ENCODE measurements around the gene ZNF346.

DNA sequence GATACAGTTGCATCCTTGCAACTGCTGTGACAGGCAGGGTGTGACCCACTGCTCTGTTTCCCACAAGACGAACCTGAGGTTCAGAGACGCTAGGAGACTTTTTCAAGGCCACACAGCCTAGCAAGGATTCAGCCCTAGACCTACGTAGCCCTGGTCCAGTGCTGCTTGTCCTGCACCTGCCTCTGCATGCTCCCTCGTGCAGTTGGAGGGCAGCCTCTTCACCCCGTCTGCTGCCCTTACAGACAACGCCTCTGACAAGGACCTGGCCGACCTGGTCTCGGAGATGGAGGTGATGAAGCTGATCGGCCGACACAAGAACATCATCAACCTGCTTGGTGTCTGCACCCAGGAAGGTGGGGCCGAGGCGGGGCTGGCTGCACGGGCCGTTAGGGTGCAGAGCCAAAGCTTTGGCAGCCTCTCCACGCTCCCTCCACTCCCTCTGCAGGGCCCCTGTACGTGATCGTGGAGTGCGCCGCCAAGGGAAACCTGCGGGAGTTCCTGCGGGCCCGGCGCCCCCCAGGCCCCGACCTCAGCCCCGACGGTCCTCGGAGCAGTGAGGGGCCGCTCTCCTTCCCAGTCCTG, 72.7 kb downstream of the ZNF346 start:
- TF ChIP-seq, protein P1, sequence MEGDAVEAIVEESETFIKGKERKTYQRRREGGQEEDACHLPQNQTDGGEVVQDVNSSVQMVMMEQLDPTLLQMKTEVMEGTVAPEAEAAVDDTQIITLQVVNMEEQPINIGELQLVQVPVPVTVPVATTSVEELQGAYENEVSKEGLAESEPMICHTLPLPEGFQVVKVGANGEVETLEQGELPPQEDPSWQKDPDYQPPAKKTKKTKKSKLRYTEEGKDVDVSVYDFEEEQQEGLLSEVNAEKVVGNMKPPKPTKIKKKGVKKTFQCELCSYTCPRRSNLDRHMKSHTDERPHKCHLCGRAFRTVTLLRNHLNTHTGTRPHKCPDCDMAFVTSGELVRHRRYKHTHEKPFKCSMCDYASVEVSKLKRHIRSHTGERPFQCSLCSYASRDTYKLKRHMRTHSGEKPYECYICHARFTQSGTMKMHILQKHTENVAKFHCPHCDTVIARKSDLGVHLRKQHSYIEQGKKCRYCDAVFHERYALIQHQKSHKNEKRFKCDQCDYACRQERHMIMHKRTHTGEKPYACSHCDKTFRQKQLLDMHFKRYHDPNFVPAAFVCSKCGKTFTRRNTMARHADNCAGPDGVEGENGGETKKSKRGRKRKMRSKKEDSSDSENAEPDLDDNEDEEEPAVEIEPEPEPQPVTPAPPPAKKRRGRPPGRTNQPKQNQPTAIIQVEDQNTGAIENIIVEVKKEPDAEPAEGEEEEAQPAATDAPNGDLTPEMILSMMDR (IDR thresholded peaks at IDR 0.05), result no peak
- TF ChIP-seq ZFX (IDR thresholded peaks at IDR 0.05; ENCODE audit: borderline replicate concordance), result no peak
